Measurements from ENCODE around the gene PROSER1.
"Not testable (repeated sequence)": the region's sequence is repeated elsewhere in the genome, so short reads cannot be mapped to it uniquely, and the experiment has no call there.

Gene PROSER1

GRCh38 chr13:39023761-39024160 is 14.1 kb downstream of the PROSER1 start:
- DNase-seq, result no peak

GRCh38 chr13:39023316-39023715 is 14.6 kb downstream of the PROSER1 start:
- DNase-seq, result no peak

GRCh38 chr13:39020853-39021462 is 16.9 kb downstream of the PROSER1 start:
- no peak for DNase-seq

GRCh38 chr13:39016787-39017186 is 21.1 kb downstream of the PROSER1 start:
- DNase-seq, result no peak

- DNase-seq, result no peak
Observed at GRCh38 chr13:39016087-39016486, 21.8 kb downstream of the PROSER1 start.

- no peak for DNase-seq
Observed at GRCh38 chr13:39013462-39013861, 24.4 kb downstream of the PROSER1 start.

GRCh38 chr13:39012608-39013007 is 25.3 kb downstream of the PROSER1 start:
- no peak for DNase-seq

- DNase-seq, result not testable (repeated sequence)
Observed at GRCh38 chr13:39006371-39007111, 31.3 kb downstream of the PROSER1 start.

GRCh38 chr13:38998739-38999138 is 39.1 kb downstream of the PROSER1 start:
- no peak for DNase-seq

- no peak for DNase-seq
Observed at GRCh38 chr13:38993381-38993780, 44.5 kb downstream of the PROSER1 start.

GRCh38 chr13:38990693-38991092 is 47.2 kb downstream of the PROSER1 start, which contains the start of gene STOML3:
Gene STOML3 (minus strand): TSS chr13:38990831. CDS start chr13:38990721, 110 bp downstream.
- DNase-seq, result no peak

GRCh38 chr13:38981096-38981495 is 56.8 kb downstream of the PROSER1 start:
- DNase-seq, result no peak

GRCh38 chr13:38980750-38981078 is 57.2 kb downstream of the PROSER1 start:
- no peak for DNase-seq

GRCh38 chr13:38979891-38980749 is 57.8 kb downstream of the PROSER1 start:
- no peak for DNase-seq

GRCh38 chr13:38970380-38971051 is 67.4 kb downstream of the PROSER1 start:
- DNase-seq, result no peak

GRCh38 chr13:38969187-38969586 is 68.7 kb downstream of the PROSER1 start:
- DNase-seq, result no peak

- DNase-seq, result no peak
Observed at GRCh38 chr13:38967446-38967845, 70.4 kb downstream of the PROSER1 start.

- no peak for DNase-seq
Observed at GRCh38 chr13:38965281-38965680, 72.6 kb downstream of the PROSER1 start.

- no peak for DNase-seq
Observed at GRCh38 chr13:38960175-38960574, 77.7 kb downstream of the PROSER1 start.
